ENCODE data around the gene TREML2. TPM values are rescaled to one million over a fixed set of nuclear protein-coding genes. Genes with fewer than 3 reads are reported as not detected.

TREML2 gene
- total RNA-seq, 1 experiment from 2014 or later = not detected

GRCh38 chr6:41224800-41225199, 23.9 kb upstream of the TREML2 start:
- H3K27ac ChIP-seq (ENCODE audit: low read depth, low read length) = no peak overlapping the region
- H3K4me3 ChIP-seq (replicated peaks in 1 of 2; ENCODE audit: low read depth in 1 of 2, low read length in 2 of 2) = no peak overlapping the region
- DNase-seq (ENCODE audit: low read depth, low spot score) = no peak
- CTCF ChIA-PET = no interaction called here
- peaks cover 33% of the 10 kb centered on the region for H3K27me3 ChIP-seq (ENCODE audit: insufficient read depth, low read length)
- H3K4me2 ChIP-seq (ENCODE audit: low read length) = no peak overlapping the region
- no peak for ATAC-seq
- POLR2A ChIA-PET = no interaction called here
- H3K9ac ChIP-seq (ENCODE audit: low read length) = no peak overlapping the region
- RAD21 ChIA-PET (ENCODE audit: low non-redundant PET in 1 of 2, low total read pairs in 2 of 2, uncharacterized antibody in 2 of 2, unreplicated experiment in 2 of 2) = no interaction called here
- no peaks in the 10 kb centered on the region for H3K79me2 ChIP-seq (ENCODE audit: insufficient read depth, low read length)
- peaks cover 0 to 5% of the 10 kb centered on the region in 2 experiments; a peak in 1 of 4 replicates for H3K9me3 ChIP-seq (ENCODE audit: control insufficient read depth in 1 of 2, insufficient read depth in 1 of 2, low read depth in 1 of 2, low read length in 2 of 2)
- intact Hi-C loops (cut with micrococcal nuclease) = no loop called here
- H3K9me2 ChIP-seq (ENCODE audit: insufficient read depth) = no peaks in the 10 kb centered on the region
- no peaks in the 10 kb centered on the region for H3K4me1 ChIP-seq (ENCODE audit: control insufficient read depth in 1 of 2, insufficient read depth in 2 of 2, low read length in 2 of 2)
- TF ChIP-seq CTCF (IDR thresholded peaks at IDR 0.05 in 2 of 3, conservative IDR thresholded peaks at IDR 0.05 in 1 of 3; ENCODE audit: borderline replicate concordance in 1 of 3, insufficient read depth in 1 of 3, low read depth in 2 of 3, low read length in 2 of 3) (no peak), SRF (IDR thresholded peaks at IDR 0.05; ENCODE audit: low read depth) (no peak), MAX (IDR thresholded peaks at IDR 0.05) (no peak), FOSL1 (IDR thresholded peaks at IDR 0.05; ENCODE audit: low read depth) (no peak), ZBTB33 (IDR thresholded peaks at IDR 0.05; ENCODE audit: extremely low read depth, insufficient replicate concordance, low read length) (no peak), JUND (IDR thresholded peaks at IDR 0.05) (no peak), EZH2 (IDR thresholded peaks at IDR 0.05) (no peak), YY1 (IDR thresholded peaks at IDR 0.05; ENCODE audit: extremely low read depth, insufficient replicate concordance, low read depth, low read length) (no peak), POLR2A (IDR thresholded peaks at IDR 0.05; ENCODE audit: borderline replicate concordance, extremely low read depth, insufficient read depth, insufficient read length) (no peak), ELF1 (IDR thresholded peaks at IDR 0.05; ENCODE audit: borderline replicate concordance, low read depth) (no peak), SP1 (IDR thresholded peaks at IDR 0.05; ENCODE audit: low read depth) (no peak), EGR1 (IDR thresholded peaks at IDR 0.05; ENCODE audit: low read depth) (no peak)
- BruUV-seq (replicated peaks) = no TSS peak
- no peak overlapping the region for H2AFZ ChIP-seq (ENCODE audit: low read depth, low read length, poor library complexity, severe bottlenecking)
- H4K20me1 ChIP-seq (ENCODE audit: insufficient read depth) = no peaks in the 10 kb centered on the region
- no peaks in the 10 kb centered on the region for H3K36me3 ChIP-seq (ENCODE audit: control insufficient read depth in 1 of 2, insufficient read depth in 2 of 2, low read length in 2 of 2)
